GM18861 (cell line): ENCODE data around the gene PRSS22.

Experiments
- ATAC-seq: cut with Tn5 transposase; IDR thresholded peaks from one replicate; pipeline ENCODE4 v1.9.1; 2021; ENCODE audit not compliant: unreplicated experiment

PRSS22 gene

DNA sequence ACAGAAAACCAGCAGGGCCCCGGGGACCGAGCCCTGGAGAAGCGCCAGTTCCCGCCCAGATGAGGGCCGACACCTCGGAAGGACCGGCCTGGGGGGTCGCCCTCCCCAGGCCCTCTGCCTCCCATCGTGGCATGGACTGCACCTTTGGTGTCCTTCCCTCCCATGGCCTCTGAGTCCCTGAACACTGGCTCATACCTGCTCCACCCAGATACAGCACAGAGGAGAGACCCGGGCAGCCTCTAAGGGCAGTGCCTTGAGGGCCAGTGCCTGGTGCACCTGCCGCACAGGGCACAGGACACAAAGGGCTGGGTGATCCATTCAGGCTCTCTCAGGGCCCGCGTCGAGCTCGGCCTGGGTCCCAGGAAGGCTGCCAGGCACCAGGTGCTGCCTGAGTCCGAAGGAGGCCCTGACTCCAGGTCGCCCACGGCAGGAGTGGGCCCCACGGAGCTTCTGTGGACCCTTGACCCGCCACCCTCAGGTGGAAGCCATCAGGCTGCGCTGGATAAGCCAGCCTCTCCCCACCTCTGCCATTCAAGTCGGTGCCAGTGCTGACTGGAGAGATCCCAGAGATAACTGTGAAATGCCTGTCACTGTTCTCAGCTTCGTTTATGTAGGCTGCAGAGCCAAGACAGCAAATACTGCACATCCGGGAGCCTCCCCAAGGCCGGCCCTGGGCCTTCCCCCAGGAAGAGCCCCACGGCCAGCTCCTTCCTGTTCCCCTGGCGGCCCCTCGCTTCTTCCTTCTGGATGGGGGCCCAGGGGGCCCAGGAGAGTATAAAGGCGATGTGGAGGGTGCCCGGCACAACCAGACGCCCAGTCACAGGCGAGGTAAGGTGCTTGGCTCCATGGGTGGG lies 28.2 kb downstream of the PRSS22 start, which contains the start of gene ZG16B:
Gene ZG16B, plus strand, starts transcription at position 803 of the 854 bp plus-strand sequence. CDS start 139 bp downstream, outside the sequence.
- no peak for ATAC-seq

DNA sequence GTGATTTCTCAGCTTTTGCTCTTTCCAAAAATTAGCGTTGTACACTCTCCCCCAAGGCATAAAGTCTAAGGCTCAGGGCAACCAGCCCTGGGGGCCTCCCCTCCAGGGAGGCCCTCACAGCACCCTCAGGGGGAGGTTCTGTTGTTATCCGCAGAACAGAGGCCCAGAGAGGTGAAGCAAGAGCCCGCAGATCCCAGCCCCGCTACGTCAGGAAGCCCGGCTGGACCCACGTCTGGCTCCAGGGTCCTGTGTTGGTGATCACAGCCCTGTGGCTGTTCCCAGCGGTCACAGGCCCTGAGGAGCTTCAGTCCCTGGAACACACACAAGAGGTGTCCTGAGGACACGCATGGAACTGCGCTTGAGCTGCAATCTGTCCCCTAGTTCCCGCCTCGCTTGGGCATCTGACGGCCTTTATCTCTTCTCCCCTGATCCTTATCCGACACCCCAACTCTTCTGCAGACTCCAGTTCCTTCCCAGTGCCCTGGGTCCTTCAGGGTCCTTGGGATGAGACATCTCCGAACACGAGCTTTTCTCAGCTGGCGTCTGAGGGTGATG lies 29.0 kb downstream of the PRSS22 start:
- ATAC-seq = no peak

DNA sequence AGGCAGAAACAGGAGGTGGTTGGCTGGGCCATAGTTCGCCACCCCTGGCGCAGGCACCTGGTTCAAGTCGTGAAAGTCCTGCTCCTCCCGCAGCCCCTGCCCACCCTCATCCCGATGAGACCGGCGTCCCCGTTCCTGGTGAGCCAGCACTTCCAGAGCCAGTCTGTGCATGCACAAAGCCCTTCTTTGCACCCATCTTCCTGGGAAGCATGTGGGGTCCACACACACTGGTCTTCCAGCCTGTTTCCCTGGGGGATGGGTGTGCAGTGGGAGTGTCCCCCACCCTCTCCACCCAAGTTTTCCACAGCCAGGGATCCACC lies 29.5 kb downstream of the PRSS22 start:
- no peak for ATAC-seq

DNA sequence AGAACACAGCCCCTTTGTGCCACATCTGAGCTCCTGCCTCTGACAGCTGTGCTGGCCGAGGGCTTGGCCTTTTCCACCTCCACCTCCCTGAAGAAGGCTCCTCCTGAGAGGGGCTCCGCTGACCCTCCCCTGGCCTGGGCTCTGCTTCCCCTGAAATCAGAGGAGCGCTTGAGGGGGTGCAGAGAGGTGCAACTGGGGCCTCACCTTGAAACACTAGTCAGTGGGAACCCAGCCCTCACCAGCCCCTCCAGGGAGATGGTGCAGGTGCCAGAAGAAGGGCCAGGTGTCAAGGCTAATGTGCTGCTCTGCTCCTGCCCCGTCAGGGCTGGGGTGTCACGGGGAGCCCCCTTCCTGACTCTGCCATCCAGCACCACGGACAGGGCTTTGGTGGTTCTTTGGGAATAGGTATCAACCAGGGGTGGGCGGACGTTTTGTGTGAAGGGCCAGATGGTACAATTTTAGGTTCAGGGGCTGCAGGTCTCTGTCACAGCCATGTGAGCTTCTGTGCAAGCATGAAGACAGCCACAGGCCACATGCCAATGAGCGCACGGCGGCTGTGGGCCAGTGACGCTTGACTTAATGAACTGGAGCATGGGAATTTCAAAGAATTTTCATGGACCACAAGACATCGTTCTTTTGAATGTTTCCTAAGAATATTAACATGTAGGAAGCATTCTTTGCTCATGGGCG lies 30.0 kb downstream of the PRSS22 start:
- ATAC-seq = no peak

DNA sequence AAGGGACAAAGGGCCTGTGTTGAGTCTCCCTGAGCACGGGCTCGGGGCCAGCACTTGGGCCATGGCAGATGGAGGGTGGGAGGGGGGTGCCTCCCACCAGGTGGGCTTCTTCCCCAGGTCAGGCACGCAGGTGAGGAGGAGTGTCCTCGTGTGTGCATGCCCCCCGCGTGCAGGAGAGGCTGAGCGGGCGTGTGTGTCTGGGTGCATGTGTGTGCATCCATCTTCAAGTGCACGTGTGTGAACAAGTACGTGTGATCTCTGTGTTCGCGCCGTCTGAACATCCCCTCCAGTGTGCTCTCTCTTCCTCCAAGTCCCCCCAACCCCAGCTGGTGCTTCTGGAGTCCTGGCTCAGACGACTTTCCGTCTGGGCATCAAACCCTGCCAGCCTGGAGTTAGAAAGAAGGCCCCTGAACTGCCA lies 30.6 kb downstream of the PRSS22 start:
- no peak for ATAC-seq

DNA sequence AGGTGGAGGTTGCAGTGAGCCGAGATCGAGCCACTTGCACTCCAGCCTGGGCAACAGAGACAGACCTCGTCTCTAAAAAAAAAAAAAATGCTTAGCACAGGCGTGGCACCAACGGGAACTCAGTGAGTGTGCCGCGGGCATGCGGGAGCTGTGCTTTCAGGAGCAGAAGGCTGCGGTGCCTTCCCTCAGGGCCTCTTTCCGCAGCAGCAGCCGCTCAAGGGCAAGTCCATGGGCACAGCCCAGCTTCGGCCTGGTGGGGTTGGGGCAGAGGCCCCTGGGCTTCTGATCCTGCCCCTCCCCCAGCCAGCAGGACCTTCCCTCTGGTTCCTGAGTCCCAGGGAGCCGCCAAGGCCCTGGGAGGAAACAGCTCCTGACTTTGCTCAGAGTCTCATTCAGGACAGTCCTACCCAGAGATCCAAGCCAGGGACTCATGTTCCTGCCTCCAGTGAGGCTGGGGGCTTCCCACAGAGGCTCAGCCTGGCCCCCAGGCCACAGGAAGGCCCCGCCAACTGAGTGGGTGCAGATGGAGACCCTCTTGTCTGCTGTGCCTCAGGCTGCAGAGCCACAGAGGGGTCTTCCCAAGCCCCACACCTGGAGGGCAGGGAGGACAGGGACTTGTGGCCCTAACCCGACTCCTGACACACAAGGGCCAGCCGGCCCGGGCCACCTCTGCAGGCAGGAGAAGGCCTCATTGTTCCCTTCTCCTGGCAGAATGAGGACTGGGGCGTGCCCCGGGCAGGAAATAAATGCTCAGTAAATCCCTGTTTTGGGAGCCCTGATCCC lies 31.2 kb downstream of the PRSS22 start:
- ATAC-seq = no peak

DNA sequence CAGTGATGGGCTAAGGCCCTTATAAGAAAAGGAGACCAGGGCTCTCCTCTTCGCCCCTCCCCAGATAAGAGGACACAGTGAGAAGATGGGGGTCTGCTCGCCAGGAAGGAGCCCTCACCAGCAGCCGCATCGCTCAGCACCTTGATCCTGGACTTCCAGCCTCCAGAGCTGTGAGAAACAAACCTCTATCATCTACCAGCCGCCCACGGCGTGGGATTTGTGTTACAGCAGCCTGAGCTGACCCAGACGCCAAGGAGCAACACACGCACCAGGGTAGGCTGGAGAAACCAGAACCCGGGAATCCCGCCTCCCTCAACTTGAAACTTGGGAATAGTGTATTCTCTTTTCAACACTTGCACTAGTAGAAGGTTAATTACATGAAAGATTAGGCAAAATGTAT lies 32.1 kb downstream of the PRSS22 start:
- no peak for ATAC-seq

DNA sequence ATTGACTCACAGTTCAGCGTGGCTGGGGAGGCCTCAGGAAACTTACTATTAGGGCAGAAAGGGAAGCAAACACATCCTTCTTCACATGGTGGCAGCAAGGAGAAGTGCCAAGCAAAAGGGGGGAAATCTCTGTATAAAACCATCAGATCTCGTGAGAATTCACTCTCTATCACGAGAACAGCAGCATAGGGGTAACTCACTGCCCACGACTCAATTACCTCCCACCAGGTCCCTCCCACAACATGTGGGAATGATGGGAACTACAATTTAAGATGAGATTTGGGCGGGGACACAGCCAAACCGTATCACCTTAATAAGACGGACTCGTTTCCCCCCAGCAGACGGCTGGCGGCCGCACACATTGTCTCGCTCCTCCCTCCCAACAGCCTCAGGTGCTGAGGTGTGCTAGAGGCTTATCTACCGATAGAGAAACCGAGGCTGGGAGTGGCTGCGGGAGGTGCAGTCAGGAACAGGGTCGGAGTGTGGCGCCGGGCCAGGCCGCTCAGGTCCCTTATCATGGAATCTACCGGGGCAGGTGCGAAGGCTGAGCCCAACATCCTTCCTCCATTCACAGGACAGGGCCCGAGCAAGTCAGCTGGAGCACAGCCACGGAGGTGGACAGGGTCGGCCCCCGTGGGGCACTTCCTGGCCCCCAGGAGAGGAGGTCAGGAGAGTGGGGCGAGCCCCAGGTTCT lies 32.8 kb downstream of the PRSS22 start:
- no peak for ATAC-seq

DNA sequence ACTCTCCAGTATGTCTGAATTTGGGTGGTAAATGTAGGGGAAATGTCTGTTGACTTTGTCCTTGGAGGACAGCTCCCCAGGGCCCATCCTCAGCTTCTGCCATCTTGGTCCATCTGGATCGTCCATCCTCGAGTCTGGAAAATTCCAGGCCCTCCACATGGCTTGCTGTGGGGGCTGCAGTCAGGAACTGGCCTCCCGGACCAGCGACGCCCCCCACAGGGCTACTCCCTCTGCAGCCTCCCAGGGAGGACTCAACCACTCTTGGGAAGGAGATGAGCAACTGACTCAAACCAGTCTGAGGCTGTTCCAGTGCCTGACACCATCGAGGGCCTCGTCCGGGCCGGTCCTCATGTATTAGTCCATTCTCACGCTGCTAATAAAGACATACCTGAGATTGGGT lies 33.3 kb downstream of the PRSS22 start:
- ATAC-seq = no peak

DNA sequence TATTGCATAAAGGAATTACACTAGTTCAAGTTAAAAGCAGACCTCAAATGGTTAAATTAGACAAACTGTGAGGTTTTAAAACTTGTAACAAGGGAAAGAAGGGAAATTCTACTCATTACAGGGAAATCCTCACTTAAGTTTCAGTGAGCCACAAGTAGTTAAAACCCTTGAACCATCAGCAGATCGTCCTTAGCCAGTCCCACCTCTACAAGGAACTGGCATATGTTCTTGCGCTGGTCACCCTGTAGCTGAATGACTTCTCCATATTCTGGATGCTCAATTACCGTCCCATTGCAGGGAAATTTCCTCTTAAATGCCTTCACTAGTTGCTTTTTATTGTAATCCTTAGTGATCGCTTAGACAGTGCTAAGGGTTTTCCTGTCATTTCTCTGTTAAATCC lies 35.5 kb downstream of the PRSS22 start:
- ATAC-seq = no peak

DNA sequence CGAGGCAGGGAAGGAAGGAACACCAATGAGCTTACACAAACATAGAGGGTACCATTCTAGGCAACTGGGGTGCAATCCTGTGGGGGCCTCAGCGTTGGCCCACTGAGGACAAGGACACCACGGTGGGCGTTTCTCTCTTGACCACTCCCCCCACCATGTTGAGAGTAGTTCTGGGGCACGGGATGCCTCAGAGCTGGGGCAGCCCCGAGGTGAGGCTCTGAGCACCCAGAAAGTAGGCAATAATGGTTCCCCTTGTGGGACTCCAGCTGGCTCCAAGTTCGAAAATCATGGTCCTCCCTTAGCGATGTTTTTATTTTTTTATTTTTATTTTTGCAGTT lies 35.8 kb downstream of the PRSS22 start:
- no peak for ATAC-seq

DNA sequence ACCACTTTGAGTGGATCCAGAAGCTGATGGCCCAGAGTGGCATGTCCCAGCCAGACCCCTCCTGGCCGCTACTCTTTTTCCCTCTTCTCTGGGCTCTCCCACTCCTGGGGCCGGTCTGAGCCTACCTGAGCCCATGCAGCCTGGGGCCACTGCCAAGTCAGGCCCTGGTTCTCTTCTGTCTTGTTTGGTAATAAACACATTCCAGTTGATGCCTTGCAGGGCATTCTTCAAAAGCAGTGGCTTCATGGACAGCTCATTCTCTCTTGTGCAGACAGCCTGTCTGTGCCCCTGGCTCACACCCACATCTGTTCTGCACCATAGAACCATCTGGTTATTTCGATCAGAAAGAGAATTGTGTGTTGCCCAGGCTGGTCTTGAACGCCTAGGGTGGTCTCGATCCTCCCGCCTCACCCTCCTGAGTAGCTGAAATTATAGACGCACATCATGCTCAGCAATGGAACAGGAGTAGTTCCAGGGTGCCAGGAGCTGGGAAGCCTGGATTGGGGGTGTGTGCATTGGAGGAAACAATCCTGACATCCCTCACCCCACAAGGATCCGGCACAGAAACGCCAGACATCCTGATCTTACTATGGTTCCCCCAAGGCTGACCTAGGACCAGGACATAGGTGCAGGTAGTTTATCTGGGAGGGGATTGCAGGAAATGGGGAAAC lies 36.3 kb downstream of the PRSS22 start:
- no peak for ATAC-seq

DNA sequence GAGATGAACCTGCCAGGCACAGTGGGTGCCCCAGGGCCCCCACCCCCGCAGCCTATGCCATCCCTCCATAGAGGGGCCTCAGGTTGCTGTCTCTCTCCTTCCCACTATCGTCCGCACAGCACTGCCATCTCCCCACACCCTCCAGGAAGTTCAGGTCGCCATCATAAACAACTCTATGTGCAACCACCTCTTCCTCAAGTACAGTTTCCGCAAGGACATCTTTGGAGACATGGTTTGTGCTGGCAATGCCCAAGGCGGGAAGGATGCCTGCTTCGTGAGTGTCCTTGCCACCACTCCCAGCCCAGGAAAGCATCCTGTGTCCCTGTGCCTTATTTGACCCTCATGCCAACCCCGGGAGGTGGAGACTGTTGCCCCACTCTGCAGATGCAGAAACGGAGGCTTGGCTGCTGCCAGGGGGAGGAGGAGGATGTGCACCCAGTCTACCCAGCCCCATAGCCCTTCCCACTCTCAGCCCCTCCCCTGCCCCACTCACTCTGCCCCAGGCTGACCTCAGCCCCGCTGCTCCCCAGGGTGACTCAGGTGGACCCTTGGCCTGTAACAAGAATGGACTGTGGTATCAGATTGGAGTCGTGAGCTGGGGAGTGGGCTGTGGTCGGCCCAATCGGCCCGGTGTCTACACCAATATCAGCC lies 37.0 kb downstream of the PRSS22 start:
- ATAC-seq = no peak

DNA sequence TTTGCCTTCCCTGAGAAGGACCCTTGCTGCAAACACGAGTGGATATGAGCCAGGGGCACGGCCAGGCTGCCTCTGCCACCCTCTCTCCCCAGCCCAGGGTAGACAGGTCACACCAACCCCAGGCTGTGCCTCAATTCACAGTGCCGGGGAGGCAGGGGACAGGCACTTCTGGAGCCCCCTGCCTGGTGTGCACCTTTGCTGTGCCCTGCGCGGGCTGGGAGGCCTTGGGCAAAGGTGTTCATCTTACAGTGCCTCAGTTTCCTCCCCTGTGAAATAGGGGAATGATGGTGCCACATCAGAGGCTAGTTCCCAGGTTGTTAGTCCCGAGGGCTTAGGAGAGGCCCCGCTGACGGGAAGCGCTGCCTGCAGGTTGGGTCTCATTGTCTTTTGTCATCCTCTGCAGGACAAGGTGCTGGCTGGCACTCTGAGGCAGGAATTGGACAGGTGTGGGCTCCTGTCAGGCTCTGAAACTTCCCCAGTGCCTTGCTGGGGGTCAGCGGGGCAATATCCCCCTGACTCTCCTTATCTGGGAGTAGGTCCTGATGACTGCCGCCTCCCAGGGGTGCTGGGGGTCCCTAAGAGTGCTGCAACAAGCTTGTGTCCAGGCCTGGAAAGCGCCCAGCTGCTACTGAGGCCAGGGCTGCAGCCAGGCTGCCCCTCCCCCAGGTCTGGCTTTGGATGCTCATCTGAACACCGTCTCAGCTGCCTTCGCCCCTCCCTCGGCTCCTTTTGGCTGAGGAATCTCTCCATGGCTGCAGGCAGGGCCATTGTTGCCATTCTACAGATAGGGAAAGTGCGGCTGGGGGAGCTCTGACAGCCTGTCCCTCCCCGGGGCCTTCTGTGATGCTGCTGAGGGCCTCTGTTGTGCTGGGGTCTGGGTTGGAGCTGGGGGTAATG lies 37.8 kb downstream of the PRSS22 start:
- ATAC-seq = no peak

DNA sequence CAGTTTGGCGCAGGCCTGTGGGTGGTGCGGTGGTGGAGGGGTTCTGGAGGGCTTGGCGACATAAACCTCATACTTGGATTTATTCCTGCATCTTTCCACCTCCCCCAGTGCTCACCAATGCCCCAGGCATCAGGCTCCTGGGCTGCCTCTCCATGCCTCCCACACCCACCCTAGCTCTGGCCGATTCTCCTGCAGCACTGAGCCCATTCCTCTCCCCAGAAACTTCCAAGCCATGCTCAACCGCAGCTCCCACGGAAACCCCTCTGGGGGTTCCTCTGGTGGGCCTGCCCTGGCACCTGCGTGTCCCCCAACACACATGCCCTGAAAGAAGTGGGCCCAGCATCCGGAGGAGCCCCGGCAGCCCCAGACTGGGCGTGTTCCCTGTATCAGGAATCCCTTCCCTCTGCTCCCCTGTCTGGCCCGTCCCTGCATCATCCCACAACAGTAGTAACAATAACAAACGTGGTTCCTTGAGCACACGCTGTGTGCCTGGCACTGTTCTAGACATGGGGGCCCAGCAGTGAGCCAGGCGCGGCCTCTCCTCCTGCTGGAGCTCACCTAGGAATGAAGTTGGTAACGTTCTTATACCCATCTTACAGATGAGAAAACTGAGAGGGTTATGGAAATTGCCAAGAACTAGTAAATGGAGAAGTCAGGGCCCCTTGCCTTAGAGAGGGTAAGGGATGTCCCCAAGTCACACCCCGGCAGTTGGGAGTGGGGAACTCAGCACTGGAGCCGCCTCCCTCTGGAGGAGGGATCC lies 38.6 kb downstream of the PRSS22 start:
- no peak for ATAC-seq

DNA sequence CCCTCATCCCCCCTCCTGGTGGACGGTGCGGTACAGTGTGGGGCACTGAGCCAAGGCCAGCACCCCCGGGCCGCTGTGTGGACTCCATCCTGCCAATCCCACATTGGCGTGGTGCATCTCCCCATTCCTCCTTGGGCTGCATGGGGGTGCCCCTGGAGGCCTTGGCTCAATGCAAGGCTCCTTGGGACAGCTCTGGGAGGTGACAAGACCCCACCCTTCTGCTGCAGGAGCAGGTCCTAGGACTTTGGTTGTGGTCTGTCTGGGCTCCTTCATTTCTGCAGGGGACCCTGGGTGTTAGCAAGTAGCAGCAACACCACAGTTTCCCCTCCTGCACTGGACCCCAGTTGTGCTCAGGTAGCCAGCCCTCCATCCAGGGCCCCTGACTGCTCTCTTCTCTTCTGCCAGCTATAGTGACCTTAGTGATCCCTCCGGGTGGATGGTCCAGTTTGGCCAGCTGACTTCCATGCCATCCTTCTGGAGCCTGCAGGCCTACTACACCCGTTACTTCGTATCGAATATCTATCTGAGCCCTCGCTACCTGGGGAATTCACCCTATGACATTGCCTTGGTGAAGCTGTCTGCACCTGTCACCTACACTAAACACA lies 39.6 kb downstream of the PRSS22 start:
- ATAC-seq = no peak

DNA sequence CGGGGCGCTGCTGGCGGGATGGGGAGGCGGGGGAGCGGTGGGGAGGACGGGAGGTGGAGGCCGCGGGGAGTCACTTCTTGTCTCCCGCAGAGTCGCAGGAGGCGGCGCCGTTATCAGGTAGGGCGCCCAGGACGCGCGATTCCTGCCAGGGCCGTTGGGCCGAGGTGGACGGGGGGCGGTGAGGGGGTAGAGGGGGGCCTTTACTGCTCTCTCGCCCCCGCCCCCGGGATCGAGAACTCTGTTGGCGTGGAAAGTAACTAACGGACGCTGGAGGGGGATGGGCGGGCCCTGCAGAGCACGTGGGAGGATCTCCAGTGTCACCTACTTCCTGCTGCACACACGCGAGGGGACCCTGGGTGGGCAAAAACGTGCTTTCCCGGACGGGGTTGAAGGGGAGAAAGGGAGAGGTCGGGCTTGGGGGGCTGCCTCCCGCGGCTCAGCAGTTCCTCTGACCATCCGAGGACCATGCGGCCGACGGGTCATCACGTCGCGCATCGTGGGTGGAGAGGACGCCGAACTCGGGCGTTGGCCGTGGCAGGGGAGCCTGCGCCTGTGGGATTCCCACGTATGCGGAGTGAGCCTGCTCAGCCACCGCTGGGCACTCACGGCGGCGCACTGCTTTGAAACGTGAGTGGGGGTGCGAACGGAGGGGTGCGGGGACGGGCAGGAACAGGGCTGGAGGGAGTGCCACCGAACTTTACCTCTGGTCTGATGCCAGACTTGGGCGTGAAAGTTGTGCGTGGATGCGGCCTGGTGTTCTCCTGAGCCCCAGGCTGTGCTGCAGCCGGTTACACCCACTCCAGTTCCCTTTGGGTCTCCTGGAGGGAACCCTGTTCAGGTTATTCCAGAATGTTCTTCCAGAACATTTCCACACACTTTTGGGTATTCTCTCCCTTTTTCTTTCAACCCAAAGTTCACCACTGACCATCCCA lies 40.4 kb downstream of the PRSS22 start:
- ATAC-seq = no peak
